H1 (cell line): ENCODE measurements around the gene SIX3. TPM values are rescaled to one million over a fixed set of nuclear protein-coding genes. Genes with fewer than 3 reads are reported as not detected.
A peak's percentile ranks its signal among the peaks of the same experiment; 100 is the strongest.

Experiments used
- BCL11A ChIP-seq, 2 experiments: IDR thresholded peaks; one replicate each; pipeline ENCODE4 v1.6.1; 2011; ENCODE audit warnings: low read depth in 2 of 2, low read length in 2 of 2, mild to moderate bottlenecking in 2 of 2
- BRCA1 ChIP-seq: IDR thresholded peaks from 2 replicates; pipeline ENCODE4 v1.6.1; 2012; ENCODE audit warnings: low read depth, low read length, improper control_type of control experiment
- CBX8 ChIP-seq: fragments of 300-800, 300-1000 bp; sonication (generic); IDR thresholded peaks from 2 replicates; pipeline ENCODE4 v1.7.1; 2016; ENCODE audit warnings: low read depth, low read length, borderline replicate concordance
- EP300 ChIP-seq, 2 experiments: IDR thresholded peaks; 1 replicate in 1 of 2; 2 replicates in 1 of 2; pipeline ENCODE4 v1.6.1; 2011 to 2012; ENCODE audit warnings: low read depth in 2 of 2, low read length in 2 of 2, mild to moderate bottlenecking in 2 of 2, borderline replicate concordance in 1 of 2, inconsistent platforms in 1 of 2, moderate library complexity in 1 of 2
- GABPA ChIP-seq: IDR thresholded peaks from 2 replicates; pipeline ENCODE4 v1.6.1; 2011; ENCODE audit warnings: mild to moderate bottlenecking, low read length, moderate library complexity, borderline replicate concordance; ENCODE audit not compliant: insufficient read depth
- GTF2F1 ChIP-seq: IDR thresholded peaks from 2 replicates; pipeline ENCODE4 v1.6.1; 2012; ENCODE audit warnings: low read depth, low read length, improper control_type of control experiment, borderline replicate concordance
- HDAC2 ChIP-seq, 2 experiments: fragments of 300-600 bp in 1 of 2; sonication (generic) in 1 of 2; IDR thresholded peaks; 2 replicates each; pipeline ENCODE4 v1.6.1; 2011 to 2012; ENCODE audit warnings: low read depth in 2 of 2, low read length in 2 of 2, mild to moderate bottlenecking in 2 of 2, moderate library complexity in 2 of 2, borderline replicate concordance in 1 of 2, inconsistent platforms in 1 of 2
- JUN ChIP-seq: IDR thresholded peaks from 2 replicates; pipeline ENCODE4 v1.6.1; 2011; ENCODE audit warnings: low read depth, mild to moderate bottlenecking, improper control_type of control experiment, low read length
- KDM4A ChIP-seq: IDR thresholded peaks from one replicate; pipeline ENCODE4 v1.7.1; 2012; ENCODE audit warnings: low read depth, mild to moderate bottlenecking, moderate library complexity, low read length, inconsistent platforms; ENCODE audit not compliant: severe bottlenecking
- KDM5A ChIP-seq: fragments of 200-600 bp; IDR thresholded peaks from 2 replicates; pipeline ENCODE4 v1.7.1; 2012; ENCODE audit warnings: mild to moderate bottlenecking, low read length, inconsistent platforms, mixed read lengths
- NANOG ChIP-seq: IDR thresholded peaks from 2 replicates; pipeline ENCODE4 v1.6.1; 2011; ENCODE audit warnings: low read length, low read depth, mild to moderate bottlenecking, inconsistent platforms; ENCODE audit not compliant: insufficient read depth, poor library complexity, severe bottlenecking
- NRF1 ChIP-seq: IDR thresholded peaks from 2 replicates; pipeline ENCODE4 v1.6.1; 2011; ENCODE audit warnings: mild to moderate bottlenecking, low read depth, low read length, improper control_type of control experiment
- POLR2AphosphoS5 ChIP-seq: IDR thresholded peaks from 2 replicates; pipeline ENCODE4 v1.6.1; 2011; ENCODE audit warnings: low read depth, low read length
- POU5F1 ChIP-seq: IDR thresholded peaks from 2 replicates; pipeline ENCODE4 v1.6.1; 2011; ENCODE audit warnings: low read depth, mild to moderate bottlenecking, low read length, moderate library complexity
- RAD21 ChIP-seq, 2 experiments: IDR thresholded peaks in 1 of 2; conservative IDR thresholded peaks in 1 of 2; 2 replicates each; pipeline ENCODE4 v1.6.1; 2011; ENCODE audit warnings: low read depth in 2 of 2, low read length in 2 of 2, improper control_type of control experiment in 1 of 2, inconsistent platforms in 1 of 2, mild to moderate bottlenecking in 1 of 2, moderate library complexity in 1 of 2
- RFX5 ChIP-seq: IDR thresholded peaks from 2 replicates; pipeline ENCODE4 v1.6.1; 2011; ENCODE audit warnings: low read depth, low read length, improper control_type of control experiment, borderline replicate concordance
- SAP30 ChIP-seq: fragments of 300-600 bp; sonication (generic); IDR thresholded peaks from 2 replicates; pipeline ENCODE4 v1.7.1; 2012; ENCODE audit warnings: low read length, moderate library complexity, mild to moderate bottlenecking, inconsistent platforms; ENCODE audit not compliant: insufficient read depth, insufficient replicate concordance
- SIN3A ChIP-seq, 2 experiments: IDR thresholded peaks in 1 of 2; conservative IDR thresholded peaks in 1 of 2; 2 replicates each; pipeline ENCODE4 v1.6.1; 2011 to 2012; ENCODE audit warnings: low read length in 2 of 2, improper control_type of control experiment in 1 of 2, low read depth in 1 of 2, mild to moderate bottlenecking in 1 of 2
- SIRT6 ChIP-seq: IDR thresholded peaks from one replicate; pipeline ENCODE4 v1.7.1; 2012; ENCODE audit warnings: low read length, inconsistent platforms
- SP4 ChIP-seq: IDR thresholded peaks from 2 replicates; pipeline ENCODE4 v1.6.1; 2012; ENCODE audit warnings: low read length, inconsistent platforms
- SRF ChIP-seq: IDR thresholded peaks from 2 replicates; pipeline ENCODE4 v1.6.1; 2011; ENCODE audit warnings: mild to moderate bottlenecking, low read depth, low read length, moderate library complexity
- SUZ12 ChIP-seq: fragments of 200-600 bp; sonication (generic); IDR thresholded peaks from 2 replicates; pipeline ENCODE4 v1.6.1; 2012; ENCODE audit warnings: mild to moderate bottlenecking, inconsistent platforms, low read length, moderate library complexity, mixed read lengths
- TBP ChIP-seq: IDR thresholded peaks from 2 replicates; pipeline ENCODE4 v1.6.1; 2011; ENCODE audit warnings: low read depth, low read length, improper control_type of control experiment
- YY1 ChIP-seq: IDR thresholded peaks from 2 replicates; pipeline ENCODE4 v1.6.1; 2011; ENCODE audit warnings: low read depth, mild to moderate bottlenecking, low read length
- polyA plus RNA-seq, 7 experiments: library from polyadenylated mRNA; depleted of rRNA in 3 of 7; stranded (reverse) in 5 of 7; unstranded in 2 of 7; fragments of >200 nt in 5 of 7; fragments of 200-250 nt in 2 of 7; gene quantifications; 1 replicate in 5 of 7; 2 replicates in 1 of 7; 4 replicates in 1 of 7; pipeline versions ENCODE4 v1.2.1 to v1.2.3, GENCODE V29; 2011 to 2013; ENCODE audit warnings: missing spikeins in 2 of 7, mixed read lengths in 2 of 7
- total RNA-seq: library from RNA; stranded (reverse); fragmentation: NEBNext Ultra II Directional; extraction: Animal tissue kit (Norgen Biotek cat#: 25700); gene quantifications from 2 replicates; pipeline ENCODE4 v1.2.1, GENCODE V29; 2021

SIX3 gene
- total and polyA plus RNA-seq, 2 of the 8 experiments (the other 6 are each of a cell fraction or from before 2014, with no cell fraction given): 0.02 to 0.19 TPM

- TF ChIP-seq KDM4A (peak; percentile 60), RAD21 (IDR thresholded peaks at IDR 0.05 in 1 of 2, conservative IDR thresholded peaks at IDR 0.05 in 1 of 2; ENCODE audit: low read depth in 2 of 2, low read length in 2 of 2) (no peak), GABPA (no peak), NANOG (no peak), SRF (no peak), SP4 (no peak), SUZ12 (peak; percentile 79; the same call in 1 of the 2 replicates), NRF1 (no peak), SAP30 (no peak), BCL11A (IDR thresholded peaks at IDR 0.05; ENCODE audit: low read depth in 2 of 2, low read length in 2 of 2) (no peak), RFX5 (no peak), HDAC2 (IDR thresholded peaks at IDR 0.05; ENCODE audit: borderline replicate concordance in 1 of 2, low read depth in 2 of 2, low read length in 2 of 2) (no peak), GTF2F1 (no peak), EP300 (IDR thresholded peaks at IDR 0.05; ENCODE audit: borderline replicate concordance in 1 of 2, low read depth in 2 of 2, low read length in 2 of 2) (no peak), POLR2AphosphoS5 (no peak), BRCA1 (no peak), JUN (no peak), POU5F1 (no peak), KDM5A (no peak), SIRT6 (no peak), YY1 (no peak), TBP (no peak), CBX8 (no peak), SIN3A (conservative IDR thresholded peaks at IDR 0.05 in 1 of 2, IDR thresholded peaks at IDR 0.05 in 1 of 2; ENCODE audit: low read depth in 1 of 2, low read length in 2 of 2) (no peak)
Observed at GRCh38 chr2:44934983-44935728, 6.3 kb upstream of the SIX3 start (continued).
